Neuronal stem cell (in vitro differentiated cells): ENCODE data around the gene CAVIN2.

Source experiments
- DNase-seq: peaks from one replicate; pipeline ENCODE4 v3.0.0-alpha.2; 2013; ENCODE audit warnings: low spot score
- H2AFZ ChIP-seq: one replicate; pipeline ENCODE4 v1.6.1; 2013; ENCODE audit warnings: mild to moderate bottlenecking, low read length, inconsistent platforms
- H2AK5ac ChIP-seq: 2 replicates; pipeline ENCODE4 v1.6.1; 2013; ENCODE audit warnings: low read depth, mild to moderate bottlenecking, inconsistent platforms, low read length, moderate library complexity, mixed read lengths
- H2BK120ac ChIP-seq: 2 replicates; pipeline ENCODE4 v1.6.1; 2013; ENCODE audit warnings: low read depth, mild to moderate bottlenecking, inconsistent platforms, low read length, moderate library complexity, mixed read lengths
- H2BK12ac ChIP-seq: one replicate; pipeline ENCODE4 v1.6.1; 2013; ENCODE audit warnings: low read length, inconsistent platforms
- H2BK15ac ChIP-seq: 2 replicates; pipeline ENCODE4 v1.6.1; 2013; ENCODE audit warnings: mild to moderate bottlenecking, low read length, inconsistent platforms, mixed read lengths
- H2BK5ac ChIP-seq: one replicate; pipeline ENCODE4 v1.6.1; 2013; ENCODE audit warnings: inconsistent platforms, mild to moderate bottlenecking, low read length, moderate library complexity
- H3K14ac ChIP-seq: one replicate; pipeline ENCODE4 v1.6.1; 2013; ENCODE audit warnings: low read length, inconsistent platforms
- H3K18ac ChIP-seq: 2 replicates; pipeline ENCODE4 v1.6.1; 2013; ENCODE audit warnings: low read length, inconsistent platforms
- H3K23ac ChIP-seq: 2 replicates; pipeline ENCODE4 v1.6.1; 2013; ENCODE audit warnings: low read depth, mild to moderate bottlenecking, mixed read lengths, low read length, inconsistent platforms; ENCODE audit not compliant: poor library complexity
- H3K27ac ChIP-seq: replicated peaks from 3 replicates; pipeline ENCODE4 v1.5.1; 2013; ENCODE audit warnings: low read length, inconsistent platforms
- H3K27me3 ChIP-seq, 3 experiments: 2 replicates each; pipeline ENCODE4 v1.6.1; 2013; ENCODE audit warnings: low read length in 3 of 3, mild to moderate bottlenecking in 2 of 3, inconsistent platforms in 1 of 3, low read depth in 1 of 3, mixed read lengths in 1 of 3, moderate library complexity in 1 of 3; ENCODE audit not compliant: control insufficient read depth in 3 of 3, insufficient read depth in 3 of 3
- H3K36me3 ChIP-seq, 2 donors: replicated peaks in 1 of 2; 2 replicates each; pipeline ENCODE4 v1.6.1; 2013; ENCODE audit warnings: low read length in 2 of 2; ENCODE audit not compliant: control insufficient read depth in 2 of 2, insufficient read depth in 2 of 2
- H3K4ac ChIP-seq: 2 replicates; pipeline ENCODE4 v1.6.1; 2013; ENCODE audit warnings: inconsistent platforms, mild to moderate bottlenecking, low read length, moderate library complexity
- H3K4me1 ChIP-seq, 2 donors: 1 replicate in 1 of 2; 2 replicates in 1 of 2; pipeline ENCODE4 v1.6.1; 2013; ENCODE audit warnings: low read length in 2 of 2, low read depth in 1 of 2; ENCODE audit not compliant: control insufficient read depth in 2 of 2, insufficient read depth in 1 of 2
- H3K4me2 ChIP-seq: one replicate; pipeline ENCODE4 v1.6.1; 2013; ENCODE audit warnings: mild to moderate bottlenecking, low read length, inconsistent platforms; ENCODE audit not compliant: insufficient read depth, poor library complexity, severe bottlenecking
- H3K4me3 ChIP-seq, 2 donors: 2 replicates each; pipeline ENCODE4 v1.5.1; 2013; ENCODE audit warnings: low read length in 2 of 2, mild to moderate bottlenecking in 2 of 2, inconsistent platforms in 1 of 2, moderate library complexity in 1 of 2
- H3K79me1 ChIP-seq: one replicate; pipeline ENCODE4 v1.6.1; 2013; ENCODE audit warnings: low read depth, mild to moderate bottlenecking, inconsistent platforms, low read length, moderate library complexity
- H3K9ac ChIP-seq: one replicate; pipeline ENCODE4 v1.6.1; 2013; ENCODE audit warnings: mild to moderate bottlenecking, low read depth, low read length, inconsistent platforms; ENCODE audit not compliant: poor library complexity
- H3K9me3 ChIP-seq, 2 donors: replicated peaks in 1 of 2; 2 replicates each; pipeline versions ENCODE3 to v1.6.1; 2013; ENCODE audit warnings: low read length in 2 of 2, mild to moderate bottlenecking in 2 of 2, inconsistent platforms in 1 of 2, low read depth in 1 of 2, mixed read lengths in 1 of 2, moderate library complexity in 1 of 2; ENCODE audit not compliant: control insufficient read depth in 2 of 2, insufficient read depth in 1 of 2
- H4K8ac ChIP-seq: one replicate; pipeline ENCODE4 v1.6.1; 2013; ENCODE audit warnings: low read depth, mild to moderate bottlenecking, inconsistent platforms, low read length, moderate library complexity
- H4K91ac ChIP-seq: one replicate; pipeline ENCODE4 v1.6.1; 2013; ENCODE audit warnings: low read length, low read depth, mild to moderate bottlenecking, inconsistent platforms; ENCODE audit not compliant: poor library complexity
- WGBS, 2 donors: extraction: QIAGEN DNeasy Blood & Tissue Kit; methylation state at CpG; one replicate each; pipeline ENCODE4 v1.1.7; 2013; ENCODE audit warnings: missing lambda C conversion rate in 2 of 2, mixed read lengths in 1 of 2; ENCODE audit not compliant: insufficient read length in 2 of 2, insufficient replicate concordance in 1 of 2; ENCODE audit errors: extremely low coverage in 2 of 2; 5-methylcytosine and 5-hydroxymethylcytosine counted together

The CAVIN2 gene

DNA sequence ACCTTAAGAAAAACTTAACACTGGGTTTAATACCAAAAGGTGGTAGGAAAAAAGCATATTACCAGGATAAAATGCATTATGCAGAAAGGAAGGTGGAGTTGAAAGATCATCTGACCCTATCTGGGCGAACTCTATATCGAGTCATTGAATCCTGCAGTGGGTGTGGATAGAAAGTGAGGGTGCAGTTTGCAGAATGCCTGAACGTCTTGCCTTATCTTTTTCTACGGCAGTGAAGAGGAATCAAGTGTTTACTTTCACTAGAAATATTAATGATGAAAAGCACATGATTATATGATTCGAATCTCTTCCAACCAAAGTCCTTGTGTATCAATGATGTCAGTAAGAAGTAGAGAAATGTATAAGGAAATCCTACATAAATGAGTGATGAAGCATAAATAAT, 4.3 kb upstream of the CAVIN2 start:
- Histone ChIP-seq H3K4me2 (no peak overlapping the region), H3K14ac (no peak overlapping the region), H2BK15ac (no peak overlapping the region), H3K9ac (no peak overlapping the region), H3K23ac (no peak overlapping the region), H3K9me3 (no peaks in the 10 kb centered on the region), H2BK12ac (no peak overlapping the region), H2AFZ (no peak overlapping the region), H3K27me3 (no peaks in the 10 kb centered on the region), H3K18ac (no peak overlapping the region), H3K4ac (no peak overlapping the region), H2BK5ac (no peak overlapping the region), H3K4me3 (no peak overlapping the region), H3K36me3 (no peaks in the 10 kb centered on the region), H2AK5ac (no peak overlapping the region), H3K4me1 (peaks cover 0 to 12% of the 10 kb centered on the region in 2 donors), H4K91ac (no peak overlapping the region), H3K79me1 (no peaks in the 10 kb centered on the region), H4K8ac (no peak overlapping the region), H3K27ac (no peak overlapping the region), H2BK120ac (no peak overlapping the region)
- DNase-seq = no peak
- WGBS, 2 donors = no CpG with 5 or more reads among the region's 5 CpGs

DNA sequence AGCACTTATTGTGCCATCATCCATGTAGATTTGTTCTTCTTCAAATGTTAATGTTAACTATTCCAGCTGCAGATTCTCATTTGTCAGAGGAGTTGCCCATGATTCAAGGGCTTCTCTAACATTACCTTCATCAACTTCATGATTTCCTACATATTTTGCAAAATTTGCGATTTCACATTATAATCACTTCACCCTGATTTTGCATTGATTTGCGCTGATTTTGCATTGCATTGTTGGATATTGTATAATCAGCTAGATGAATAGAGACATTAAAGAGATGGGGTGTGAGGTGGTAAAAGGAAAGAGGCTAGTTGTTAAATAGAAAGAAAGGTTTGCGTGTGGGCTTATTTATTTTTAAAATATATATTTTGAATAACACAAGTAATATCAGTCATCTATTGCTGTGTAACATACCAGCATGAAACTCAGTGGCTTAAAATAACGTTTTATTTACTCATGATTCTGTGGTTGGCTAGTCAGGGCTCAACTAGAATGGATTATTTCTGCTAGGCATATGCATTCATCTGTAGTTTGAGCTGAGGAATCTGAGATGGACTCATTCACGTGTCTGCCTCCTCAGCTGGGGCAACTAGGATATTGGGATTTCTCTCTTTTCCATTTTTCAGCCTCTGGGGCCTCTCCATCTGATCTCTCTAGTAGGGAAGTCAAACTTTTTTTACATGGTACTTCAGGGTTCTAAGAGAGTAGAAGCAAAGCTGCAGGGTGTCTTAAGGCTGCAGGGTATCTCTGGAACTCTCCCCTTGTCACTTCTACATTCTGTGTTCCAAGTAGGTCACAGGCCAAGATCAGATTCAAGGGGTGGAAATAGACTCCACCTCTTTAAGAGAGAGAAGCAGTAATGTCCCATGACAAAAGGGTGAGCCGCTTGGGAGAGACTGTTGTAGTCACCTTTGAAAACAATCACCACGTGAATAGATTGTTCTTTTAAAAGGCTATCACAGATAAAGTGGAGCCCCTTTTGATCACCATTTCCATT, 2.2 kb upstream of the CAVIN2 start:
- H3K4me3 ChIP-seq = no peak overlapping the region
- no peak overlapping the region for H4K8ac ChIP-seq
- H3K79me1 ChIP-seq = no peaks in the 10 kb centered on the region
- DNase-seq = no peak
- no peak overlapping the region for H2BK120ac ChIP-seq
- peaks cover 2 to 19% of the 10 kb centered on the region in 2 donors for H3K4me1 ChIP-seq
- H4K91ac ChIP-seq = no peak overlapping the region
- H3K4ac ChIP-seq = no peak overlapping the region
- no peak overlapping the region for H2AFZ ChIP-seq
- no peak overlapping the region for H2BK15ac ChIP-seq
- H3K36me3 ChIP-seq = no peaks in the 10 kb centered on the region
- no peak overlapping the region for H3K14ac ChIP-seq
- H3K27ac ChIP-seq = no peak overlapping the region
- no peak overlapping the region for H3K23ac ChIP-seq
- H2BK5ac ChIP-seq = no peak overlapping the region
- H3K27me3 ChIP-seq = no peaks in the 10 kb centered on the region
- no peak overlapping the region for H3K4me2 ChIP-seq
- H2BK12ac ChIP-seq = no peak overlapping the region
- H3K9ac ChIP-seq = no peak overlapping the region
- no CpG with 5 or more reads among the region's 7 CpGs for WGBS, 2 donors
- no peak overlapping the region for H3K18ac ChIP-seq
- no peak overlapping the region for H2AK5ac ChIP-seq
- H3K9me3 ChIP-seq = no peaks in the 10 kb centered on the region

DNA sequence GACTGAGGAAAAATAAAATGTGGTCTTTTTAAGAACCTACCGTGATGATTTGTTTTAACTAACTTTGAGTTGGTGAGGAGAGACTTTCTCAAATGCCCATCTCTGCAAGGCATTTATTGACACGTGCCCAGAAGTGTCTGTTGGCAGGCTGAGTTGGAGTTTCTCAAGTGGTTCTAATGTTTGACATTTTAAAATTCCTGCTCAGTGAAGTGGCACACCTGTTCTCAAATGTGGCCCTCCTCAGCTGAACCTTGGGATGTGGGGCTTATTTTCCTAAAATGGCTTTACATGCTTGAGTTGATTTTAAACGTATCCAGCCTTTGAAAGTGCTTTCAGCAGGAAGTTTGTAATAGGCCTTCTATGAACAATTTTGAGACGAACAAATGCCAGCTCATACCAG, 876 bp upstream of the CAVIN2 start:
- H2AFZ ChIP-seq = no peak overlapping the region
- H2BK15ac ChIP-seq = no peak overlapping the region
- no peak overlapping the region for H3K18ac ChIP-seq
- no peak overlapping the region for H2BK12ac ChIP-seq
- H2BK5ac ChIP-seq = no peak overlapping the region
- H3K27ac ChIP-seq = no peak overlapping the region
- no peak overlapping the region for H4K8ac ChIP-seq
- H2AK5ac ChIP-seq = no peak overlapping the region
- no peaks in the 10 kb centered on the region for H3K36me3 ChIP-seq
- no CpG with 5 or more reads among the region's 4 CpGs for WGBS, 2 donors
- peaks cover 2 to 19% of the 10 kb centered on the region in 2 donors for H3K4me1 ChIP-seq
- H3K9ac ChIP-seq = no peak overlapping the region
- no peaks in the 10 kb centered on the region for H3K27me3 ChIP-seq
- no peaks in the 10 kb centered on the region for H3K9me3 ChIP-seq
- no peak overlapping the region for H3K23ac ChIP-seq
- no peaks in the 10 kb centered on the region for H3K79me1 ChIP-seq
- no peak overlapping the region for H3K4me3 ChIP-seq
- no peak overlapping the region for H3K14ac ChIP-seq
- DNase-seq = no peak
- H4K91ac ChIP-seq = no peak overlapping the region
- no peak overlapping the region for H2BK120ac ChIP-seq
- H3K4me2 ChIP-seq = no peak overlapping the region
- no peak overlapping the region for H3K4ac ChIP-seq

DNA sequence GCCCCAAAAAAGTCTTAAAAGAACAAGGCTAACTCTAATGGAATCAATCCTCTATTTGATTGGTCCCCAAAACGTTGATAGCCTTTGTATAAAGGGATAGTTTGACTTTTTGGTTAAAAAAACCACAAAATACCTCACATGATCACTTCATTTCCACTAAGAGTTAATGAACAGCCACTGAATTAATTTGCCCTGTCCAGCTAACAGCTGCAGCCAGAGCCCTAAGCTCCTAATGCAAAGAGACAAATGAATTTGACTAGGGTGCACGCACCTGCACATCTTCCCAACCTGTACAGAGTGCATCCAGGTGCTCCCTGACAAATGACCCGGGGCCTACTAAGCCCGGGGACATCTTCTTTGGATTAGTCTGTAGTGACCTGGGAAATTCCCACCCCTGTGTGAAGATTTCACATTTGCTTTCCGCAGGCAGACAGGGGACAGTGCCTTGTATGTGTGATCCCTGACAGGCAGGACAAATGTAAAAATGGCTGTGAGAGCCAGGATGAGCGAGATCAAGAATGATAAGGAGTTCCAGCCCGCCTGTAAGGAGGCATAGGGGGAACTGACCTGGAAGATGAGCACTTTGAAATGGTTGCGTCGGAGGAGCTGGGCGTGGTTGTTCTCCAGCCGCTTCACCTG, 893 bp downstream of the CAVIN2 start:
- H2AFZ ChIP-seq = no peak overlapping the region
- DNase-seq = no peak
- no peak overlapping the region for H3K27ac ChIP-seq

More for the DNA sequence above, 893 bp downstream of the CAVIN2 start:
- no peak overlapping the region for H4K91ac ChIP-seq
- no peaks in the 10 kb centered on the region for H3K79me1 ChIP-seq
- no peak overlapping the region for H2BK15ac ChIP-seq
- no peak overlapping the region for H2BK120ac ChIP-seq
- H3K23ac ChIP-seq = no peak overlapping the region
- H3K4ac ChIP-seq = no peak overlapping the region
- H3K4me1 ChIP-seq = peaks cover 2 to 19% of the 10 kb centered on the region in 2 donors
- H3K4me2 ChIP-seq = no peak overlapping the region
- H3K14ac ChIP-seq = peak overlapping the region; percentile 10
- H2BK12ac ChIP-seq = no peak overlapping the region
- no peak overlapping the region for H3K9ac ChIP-seq
- WGBS, 2 donors = no CpG with 5 or more reads among the region's 11 CpGs
- H3K27me3 ChIP-seq = no peaks in the 10 kb centered on the region
- no peak overlapping the region for H4K8ac ChIP-seq
- no peak overlapping the region for H2BK5ac ChIP-seq
- no peaks in the 10 kb centered on the region for H3K36me3 ChIP-seq
- H3K18ac ChIP-seq = no peak overlapping the region
- H2AK5ac ChIP-seq = no peak overlapping the region
- H3K9me3 ChIP-seq = no peaks in the 10 kb centered on the region
- no peak overlapping the region for H3K4me3 ChIP-seq
